ENCODE measurements around the gene SPARCL1. TPM values are rescaled to one million over a fixed set of nuclear protein-coding genes. Genes with fewer than 3 reads are reported as not detected.
"Not testable (repeated sequence)": the region's sequence is repeated elsewhere in the genome, so short reads cannot be mapped to it uniquely, and the experiment has no call there.

The SPARCL1 gene
- total RNA-seq, 1 donor from 2014 or later = not detected

- Mint-ChIP-seq H3K36me3 (ENCODE audit: low read depth) (no peaks in the 10 kb centered on the region), H3K27ac (no peak overlapping the region), H3K4me1 (peaks cover 17% of the 10 kb centered on the region), H3K9me3 (no peaks in the 10 kb centered on the region), H3K4me3 (no peak overlapping the region), H3K27me3 (no peaks in the 10 kb centered on the region)
- intact Hi-C loops (cut with micrococcal nuclease) = loop anchor here (10.0 kb wide), 1 partner anchor 493 kb away; the partner anchor contains the start of gene AFF1
- DNase-seq = no peak
Measured at GRCh38 chr4:87427518-87427868, 101.7 kb downstream of the SPARCL1 start.

- H3K27me3 Mint-ChIP-seq = no peaks in the 10 kb centered on the region
- H3K27ac Mint-ChIP-seq = no peak overlapping the region
- H3K4me3 Mint-ChIP-seq = no peak overlapping the region
- DNase-seq = no peak
- no peaks in the 10 kb centered on the region for H3K9me3 Mint-ChIP-seq
- intact Hi-C loops (cut with micrococcal nuclease) = loop anchor here (10.0 kb wide), 1 partner anchor 492 kb away; the partner anchor contains the start of gene AFF1
- H3K36me3 Mint-ChIP-seq (ENCODE audit: low read depth) = no peaks in the 10 kb centered on the region
- peaks cover 17% of the 10 kb centered on the region for H3K4me1 Mint-ChIP-seq
Measured at GRCh38 chr4:87426865-87427517, 102.2 kb downstream of the SPARCL1 start.

- intact Hi-C loops (cut with micrococcal nuclease) = loop anchor here (10.0 kb wide), 1 partner anchor 491 kb away; the partner anchor contains the start of gene AFF1
- no peak for DNase-seq
- Mint-ChIP-seq H3K36me3 (ENCODE audit: low read depth) (no peaks in the 10 kb centered on the region), H3K27me3 (no peaks in the 10 kb centered on the region), H3K4me3 (no peak overlapping the region), H3K27ac (no peak overlapping the region), H3K4me1 (peaks cover 22% of the 10 kb centered on the region), H3K9me3 (no peaks in the 10 kb centered on the region)
Measured at GRCh38 chr4:87425711-87426110, 103.5 kb downstream of the SPARCL1 start.

- H3K27ac Mint-ChIP-seq; H3K9me3 Mint-ChIP-seq; H3K27me3 Mint-ChIP-seq; H3K36me3 Mint-ChIP-seq (ENCODE audit: low read depth); DNase-seq: not testable (repeated sequence)
- H3K4me3 Mint-ChIP-seq = peak overlapping the region; percentile 99
- intact Hi-C loops (cut with micrococcal nuclease) = loop anchor here (10.0 kb wide), 1 partner anchor 489 kb away; the partner anchor contains the start of gene AFF1
- peaks cover 19% of the 10 kb centered on the region for H3K4me1 Mint-ChIP-seq
Measured at GRCh38 chr4:87424099-87424543, 105.1 kb downstream of the SPARCL1 start.

Other genes with a start within 250 kb of the SPARCL1 start
- 0.19 TPM in 2 replicates for gene HSD17B13, start 206.5 kb downstream of the SPARCL1 start, total RNA-seq
- 12.1 and 13.0 TPM in 2 replicates for gene HSD17B11, start 138.2 kb downstream of the SPARCL1 start, total RNA-seq
- 16.5 and 17.4 TPM in 2 replicates for gene NUDT9, start 106.8 kb downstream of the SPARCL1 start, total RNA-seq
- not detected in 2 replicates for gene DSPP, start 79.2 kb upstream of the SPARCL1 start, total RNA-seq
- not detected in 2 replicates for gene DMP1, start 120.9 kb upstream of the SPARCL1 start, total RNA-seq

All from activated CD4-positive, alpha-beta T cell treated with anti-CD3 and anti-CD28 coated beads, Interleukin-2, amount 10 ng/mL, durations not matched to agents 24 days and 14 days (primary cell).